ENCODE data around the gene RIOX2. TPM values are rescaled to one million over a fixed set of nuclear protein-coding genes. Genes with fewer than 3 reads are reported as not detected.

Gene RIOX2
- total RNA-seq, 1 donor from 2014 or later, result 9.5 TPM

DNA sequence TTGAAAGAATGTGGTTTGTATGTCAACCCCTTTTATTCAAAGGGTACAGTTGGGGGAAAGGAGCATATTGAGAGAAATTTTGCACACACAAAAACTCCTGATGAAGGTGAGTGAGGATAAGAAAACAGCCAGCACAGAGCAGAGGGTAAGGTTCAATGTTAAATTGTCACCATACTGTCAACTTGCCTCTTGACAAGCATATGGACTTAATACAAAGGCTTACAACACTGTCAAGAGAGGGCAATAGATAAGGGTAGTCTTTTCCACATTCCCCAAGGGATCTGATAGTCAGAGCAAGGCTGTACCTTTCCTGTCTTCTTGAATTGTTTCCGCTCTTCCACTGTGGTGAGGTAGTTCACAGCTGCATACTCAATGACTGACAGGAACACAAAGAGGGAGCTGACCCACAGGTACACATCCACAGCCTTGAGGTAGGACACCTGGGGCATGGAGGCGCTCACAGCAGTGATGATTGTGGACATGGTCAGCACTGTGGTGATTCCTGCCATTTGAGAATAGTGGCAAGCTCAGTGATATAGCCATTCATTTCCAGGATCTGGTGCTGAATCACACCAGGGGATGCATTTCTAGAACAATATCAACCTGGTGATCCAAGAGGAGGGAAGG, 20.4 kb upstream of the RIOX2 start:
- ATAC-seq (ENCODE audit: poor library complexity) (no peak), DNase-seq (no peak)
- intact Hi-C loops (cut with DNase I), result no loop called here

DNA sequence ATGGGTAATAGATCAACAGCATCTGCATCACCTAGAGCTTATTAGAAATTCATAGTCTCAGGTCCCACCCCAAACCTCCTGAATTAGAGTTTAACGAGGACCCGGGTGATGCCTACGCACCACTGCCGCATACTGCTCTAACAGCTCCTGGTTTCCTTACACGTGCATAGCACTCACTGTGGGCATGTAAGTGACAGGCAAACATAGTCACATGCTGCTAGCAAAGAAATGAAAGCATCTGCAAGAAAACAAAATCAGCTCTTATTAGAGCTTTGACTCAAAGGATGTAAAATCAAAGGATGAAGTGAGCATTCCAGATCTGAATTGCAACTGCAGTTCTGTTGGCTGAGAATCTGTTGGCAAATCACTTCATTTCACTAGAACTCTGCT, 19.1 kb upstream of the RIOX2 start:
- no peak for ATAC-seq (ENCODE audit: poor library complexity)
- intact Hi-C loops (cut with DNase I), result no loop called here
- DNase-seq, result no peak

DNA sequence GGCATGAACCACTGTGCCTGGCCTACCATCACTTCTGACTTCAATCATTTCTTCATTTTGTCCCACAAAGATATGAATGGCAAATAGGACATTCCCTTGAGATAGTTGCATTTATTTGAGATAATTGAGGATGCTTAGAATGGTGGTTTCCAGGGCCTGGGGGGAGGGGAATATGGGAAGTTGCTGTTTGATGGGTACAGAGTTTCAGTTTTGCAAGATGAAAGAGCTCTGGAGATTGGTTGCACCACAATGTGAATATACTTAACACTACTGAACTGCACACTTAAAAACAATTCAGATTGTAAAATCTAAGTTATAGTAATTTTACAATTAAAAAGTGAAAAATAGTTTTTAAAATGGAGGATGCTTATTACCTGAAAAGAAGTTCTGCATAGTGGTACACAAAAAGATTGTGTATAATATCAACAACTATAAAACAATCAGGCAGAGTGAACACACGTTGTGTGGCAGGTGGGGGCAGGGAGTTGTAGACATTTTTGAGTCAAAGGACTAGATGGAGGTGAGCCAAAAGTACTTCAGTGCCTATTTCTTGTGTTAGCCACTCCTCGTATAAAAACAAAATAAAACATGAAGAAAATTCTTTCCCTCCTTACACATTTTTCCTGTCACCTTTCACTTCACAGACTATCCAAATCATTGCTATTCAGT, 18.5 kb upstream of the RIOX2 start:
- intact Hi-C loops (cut with DNase I), result no loop called here
- ATAC-seq (ENCODE audit: poor library complexity) (no peak), DNase-seq (no peak)

DNA sequence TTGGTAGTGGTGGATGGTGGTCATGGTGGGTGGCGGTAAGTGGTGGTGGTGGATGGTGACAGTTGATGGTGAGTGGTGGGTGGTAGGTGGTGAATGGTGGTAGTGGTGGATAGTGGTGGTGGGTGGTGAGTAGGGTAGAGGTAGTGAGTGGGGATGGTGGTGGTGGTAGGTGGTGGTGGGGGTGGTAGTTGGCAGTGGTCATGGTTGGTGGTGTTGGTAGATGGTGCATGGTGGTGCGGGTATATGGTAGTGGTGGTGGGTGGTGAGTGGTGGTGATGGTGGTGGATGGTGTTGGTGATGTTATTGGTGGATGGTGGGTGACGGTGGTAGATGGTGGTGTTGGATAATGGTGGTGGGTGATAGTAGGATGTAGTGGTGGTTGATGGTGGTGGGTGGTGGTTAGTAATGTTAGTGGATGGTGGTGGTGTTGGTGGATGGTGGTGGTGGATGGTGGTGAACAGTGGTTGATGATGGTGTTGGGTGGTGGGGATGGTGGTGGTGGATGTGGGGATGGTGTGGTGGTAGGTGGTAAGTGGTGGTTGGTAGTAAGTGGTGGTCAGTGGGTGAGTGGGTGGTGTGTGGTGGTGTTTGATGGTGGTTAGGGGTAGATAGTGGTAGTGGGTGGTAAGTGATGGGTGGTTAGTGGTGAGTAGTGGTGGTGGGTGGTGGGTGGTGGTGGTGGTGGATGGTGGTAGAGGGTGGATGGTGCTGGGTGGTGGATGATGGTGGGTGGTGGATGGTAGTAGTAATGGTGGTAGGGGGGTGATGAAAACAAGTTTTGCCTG, 16.7 kb upstream of the RIOX2 start:
- intact Hi-C loops (cut with DNase I), result no loop called here

DNA sequence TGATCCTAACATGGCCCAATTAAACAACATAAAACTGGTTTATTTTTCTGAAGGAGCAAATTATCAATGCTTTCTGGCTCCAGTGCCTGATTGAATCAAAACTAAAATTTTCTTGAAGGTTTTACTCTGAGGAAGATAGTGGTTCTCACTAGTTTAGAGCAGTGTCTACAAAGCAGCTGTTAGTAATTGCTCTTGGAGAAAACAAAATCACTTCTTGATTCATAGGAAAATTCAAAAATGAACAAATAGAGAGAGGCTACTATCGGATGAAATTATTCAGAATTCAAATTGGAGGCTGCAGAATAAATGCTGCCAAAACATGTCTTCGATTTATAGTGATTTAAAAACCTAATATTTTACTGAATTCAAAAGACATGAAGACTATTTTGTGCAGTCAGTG, 15.1 kb upstream of the RIOX2 start:
- ATAC-seq (ENCODE audit: poor library complexity), result no peak
- intact Hi-C loops (cut with DNase I), result no loop called here
- no peak for DNase-seq

More for the DNA sequence above, 16.7 kb upstream of the RIOX2 start:
- DNase-seq, result no peak
- ATAC-seq (ENCODE audit: poor library complexity), result no peak

DNA sequence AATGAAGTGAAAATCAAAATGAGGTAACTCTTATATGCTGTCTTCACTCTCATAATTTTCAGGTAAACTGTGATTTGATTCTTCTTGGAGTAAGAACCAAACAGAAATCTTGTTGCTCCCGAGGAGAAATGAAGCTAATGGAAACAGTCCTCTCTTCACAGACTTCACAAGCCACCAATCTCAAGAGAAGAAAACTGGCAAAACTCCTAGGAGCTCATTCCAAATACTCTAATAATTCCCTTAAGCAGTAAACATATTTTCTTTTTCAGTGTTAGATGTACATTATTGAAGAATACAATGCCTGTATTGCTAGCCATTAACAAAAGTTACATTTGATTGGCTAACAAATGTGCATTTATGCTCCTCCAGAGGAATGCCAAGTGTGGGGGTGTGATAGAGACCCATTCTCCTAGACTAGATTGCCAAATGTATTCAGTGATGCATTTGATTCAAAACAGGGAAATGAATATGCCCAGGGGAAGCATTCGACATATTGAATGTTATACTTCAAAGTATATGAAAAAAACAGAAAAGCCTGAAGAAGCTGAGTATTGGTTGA, 11.8 kb upstream of the RIOX2 start:
- no peak for ATAC-seq (ENCODE audit: poor library complexity)
- intact Hi-C loops (cut with DNase I), result no loop called here
- DNase-seq, result no peak

DNA sequence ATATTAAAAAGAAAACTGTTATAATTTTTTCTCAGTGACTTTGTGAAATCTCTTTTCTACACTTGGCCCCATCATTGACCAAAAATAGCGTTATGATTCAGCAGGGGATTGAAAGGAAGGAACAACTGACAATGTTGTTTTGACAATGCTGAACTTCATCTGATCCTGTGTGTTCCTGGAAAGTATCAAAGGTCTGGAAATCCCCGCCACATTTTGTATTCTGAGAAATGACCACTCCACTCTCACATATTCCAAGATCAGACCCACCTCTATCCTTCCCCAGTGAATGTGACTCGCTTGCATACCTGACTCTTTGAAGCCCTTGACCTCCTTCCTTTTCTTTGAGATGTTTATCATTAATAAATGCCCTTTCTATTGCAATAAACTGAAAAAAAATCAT, 9.7 kb upstream of the RIOX2 start:
- peak; percentile 17 for ATAC-seq (ENCODE audit: poor library complexity)
- DNase-seq, result no peak
- intact Hi-C loops (cut with DNase I), result no loop called here

DNA sequence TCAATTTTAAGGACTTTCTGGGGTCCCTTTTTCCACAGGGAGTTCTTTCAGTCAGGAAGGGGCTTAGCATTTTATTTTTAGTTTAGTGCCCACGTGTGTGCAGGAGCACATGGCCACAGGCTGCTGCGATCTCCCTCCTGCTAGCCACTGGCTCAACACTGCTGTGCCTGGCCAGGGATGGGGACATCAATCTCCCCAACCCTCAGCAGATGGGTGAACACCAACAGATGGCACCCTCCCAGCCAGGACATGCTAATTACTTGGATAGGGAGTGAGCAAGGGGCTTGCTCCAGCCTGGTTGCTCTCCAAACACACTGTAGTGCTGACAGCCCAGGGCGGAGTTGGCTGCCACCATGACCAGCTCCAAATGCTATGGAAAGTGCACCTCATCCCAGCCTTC, 7.4 kb upstream of the RIOX2 start:
- peak; percentile 63 for DNase-seq

DNA sequence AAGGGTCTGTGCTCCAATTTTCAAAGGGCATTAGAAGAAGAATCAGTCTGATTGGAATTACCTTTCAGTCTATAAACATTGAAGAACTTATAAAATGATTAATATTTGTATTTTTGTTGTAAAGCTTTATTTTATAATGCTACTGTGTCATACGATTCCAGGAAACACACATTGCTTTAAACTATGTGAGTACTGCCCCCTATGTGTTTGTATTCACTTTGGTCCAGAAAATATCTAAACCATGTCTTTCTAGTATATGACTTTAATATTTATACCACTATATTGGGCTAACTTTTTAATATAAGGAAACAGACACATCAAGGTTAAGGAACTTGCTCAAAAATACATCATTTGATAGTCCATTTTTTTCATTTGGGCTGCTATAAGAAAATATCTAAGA, 3.2 kb upstream of the RIOX2 start:
- intact Hi-C loops (cut with DNase I), result no loop called here
- DNase-seq (no peak), ATAC-seq (ENCODE audit: poor library complexity) (no peak)

More for the DNA sequence above, 7.4 kb upstream of the RIOX2 start:
- ATAC-seq (ENCODE audit: poor library complexity), result peak; percentile 85
- intact Hi-C loops (cut with DNase I), result no loop called here

DNA sequence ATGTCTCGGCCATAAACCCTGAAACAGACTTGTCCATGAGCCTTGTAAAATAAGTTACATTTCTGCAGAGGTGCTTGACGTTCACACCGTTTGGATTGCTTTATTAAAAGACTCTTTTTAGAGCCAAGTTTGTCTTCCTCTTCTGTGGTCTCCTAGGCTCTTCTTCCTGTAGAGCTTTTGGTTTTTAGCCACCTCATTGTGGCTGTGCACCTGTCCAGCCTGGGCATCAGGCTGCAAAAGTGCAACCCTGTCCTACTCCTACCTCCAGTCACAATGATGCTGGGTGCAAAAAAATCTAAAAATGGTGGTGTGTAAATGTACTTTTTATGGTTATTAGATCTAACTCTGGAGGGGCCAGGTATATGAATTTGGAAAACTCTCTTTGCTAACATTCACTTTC, 2.8 kb upstream of the RIOX2 start:
- DNase-seq (no peak), ATAC-seq (ENCODE audit: poor library complexity) (no peak)
- intact Hi-C loops (cut with DNase I), result no loop called here

DNA sequence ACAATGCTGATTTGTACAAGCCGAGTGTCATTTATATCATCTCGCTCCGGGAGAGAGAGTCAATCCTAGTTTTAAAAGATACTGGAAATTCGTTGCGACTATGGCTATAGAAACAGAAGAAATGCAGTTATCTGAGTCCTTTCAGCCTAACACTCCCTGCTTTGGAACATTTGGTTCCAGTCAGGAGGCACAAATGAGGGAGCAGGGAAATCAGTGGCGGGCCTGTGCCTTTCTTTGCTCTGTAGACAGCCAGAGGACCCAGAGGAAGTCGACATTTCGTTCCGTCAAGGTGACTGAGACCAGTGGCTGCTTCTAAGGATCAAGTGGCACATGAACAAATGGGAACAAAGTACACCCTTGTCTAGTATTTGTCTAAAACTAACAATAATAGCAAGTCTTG, 745 bp upstream of the RIOX2 start:
- DNase-seq (no peak), ATAC-seq (ENCODE audit: poor library complexity) (no peak)
- intact Hi-C loops (cut with DNase I), result no loop called here

DNA sequence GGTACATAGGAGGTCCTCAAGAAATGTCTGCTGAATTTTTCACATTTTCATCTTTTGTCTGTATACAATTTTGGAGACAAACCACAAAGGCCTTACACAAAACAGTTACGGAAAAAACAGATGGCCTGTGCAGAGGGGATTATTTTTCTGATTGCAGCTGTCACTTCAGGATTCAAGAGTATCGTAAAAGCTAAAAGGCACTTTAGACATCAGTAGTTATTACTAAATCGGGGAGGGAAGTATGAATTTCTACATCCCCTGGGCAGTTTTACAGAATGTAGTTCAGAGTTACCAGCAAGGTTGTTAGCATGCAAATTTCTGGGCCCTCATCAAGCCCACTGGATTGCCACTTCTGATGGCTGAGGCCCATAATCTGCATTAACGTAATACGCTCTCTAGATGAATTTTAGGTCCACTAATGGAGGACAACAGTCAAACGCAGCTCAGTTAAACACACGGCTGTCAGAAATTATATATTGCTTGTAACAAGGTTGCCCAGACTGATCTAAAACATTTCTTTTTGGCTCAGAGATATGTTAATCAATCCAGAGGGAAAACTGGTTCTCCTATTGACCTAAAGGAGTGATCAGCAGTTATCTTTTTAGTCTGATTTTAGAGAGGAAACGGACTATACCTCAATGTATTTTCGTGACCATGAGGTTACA, 1.1 kb downstream of the RIOX2 start:
- ATAC-seq (ENCODE audit: poor library complexity) (no peak), DNase-seq (no peak)
- intact Hi-C loops (cut with DNase I), result no loop called here

DNA sequence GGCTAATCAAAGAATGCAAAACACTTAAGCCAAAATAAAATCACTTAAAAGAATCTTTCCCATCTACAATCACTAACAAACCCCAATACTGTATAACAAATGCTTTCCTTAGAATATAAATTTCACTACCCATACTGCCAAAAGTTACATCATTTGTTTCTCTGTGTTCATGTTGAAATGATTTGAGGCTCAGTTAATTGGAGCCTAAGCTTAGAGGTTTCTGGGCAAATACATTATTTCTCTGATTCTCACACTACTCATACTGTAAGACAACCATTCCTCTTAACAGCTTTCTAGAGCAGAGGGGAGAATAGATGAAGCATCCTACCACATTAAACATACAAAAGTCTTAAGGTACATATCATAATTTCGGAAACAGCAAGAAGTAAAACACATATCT, 2.1 kb downstream of the RIOX2 start:
- intact Hi-C loops (cut with DNase I), result no loop called here

DNA sequence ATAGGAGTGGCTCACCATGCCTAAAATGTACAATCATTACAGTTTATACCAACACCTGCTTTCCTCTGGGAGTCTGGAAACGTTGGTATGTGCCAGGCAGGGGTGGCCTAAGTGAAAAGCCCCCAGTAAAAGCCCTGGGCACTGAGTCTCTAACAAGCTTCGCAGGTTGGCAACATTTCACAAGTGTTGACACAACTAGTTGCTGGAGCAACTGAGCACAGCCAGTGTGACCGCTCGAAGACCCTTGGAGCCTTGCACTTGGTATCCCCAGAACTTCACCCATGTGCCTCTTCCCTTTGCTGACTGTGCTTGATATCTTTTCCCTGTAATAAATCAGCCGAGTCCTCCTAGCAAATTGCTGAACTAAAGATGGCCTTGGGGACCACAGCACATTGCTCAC, 2.7 kb downstream of the RIOX2 start:
- ATAC-seq (ENCODE audit: poor library complexity) (no peak), DNase-seq (no peak)
- intact Hi-C loops (cut with DNase I), result no loop called here

More for the DNA sequence above, 2.1 kb downstream of the RIOX2 start:
- DNase-seq (no peak), ATAC-seq (ENCODE audit: poor library complexity) (no peak)

DNA sequence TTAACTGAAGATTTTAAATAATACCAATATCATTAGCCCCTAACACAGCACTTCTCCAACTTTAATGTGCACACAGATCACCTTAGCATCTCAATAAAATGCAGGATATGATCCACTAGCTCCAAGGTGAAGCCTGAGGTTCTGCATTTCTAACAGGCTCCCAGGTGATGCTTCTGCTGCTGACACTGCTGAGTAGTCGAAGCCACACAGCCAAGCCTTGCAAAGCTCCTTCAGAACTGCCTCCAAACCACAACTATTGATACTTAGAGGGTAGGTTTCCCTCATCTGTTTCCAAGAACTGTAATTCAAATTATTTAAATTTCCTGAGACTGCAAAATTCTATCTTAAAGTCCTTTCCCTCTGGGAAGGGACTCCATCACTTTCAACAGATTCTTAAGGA, 3.9 kb downstream of the RIOX2 start:
- intact Hi-C loops (cut with DNase I), result no loop called here
- ATAC-seq (ENCODE audit: poor library complexity) (no peak), DNase-seq (no peak)

DNA sequence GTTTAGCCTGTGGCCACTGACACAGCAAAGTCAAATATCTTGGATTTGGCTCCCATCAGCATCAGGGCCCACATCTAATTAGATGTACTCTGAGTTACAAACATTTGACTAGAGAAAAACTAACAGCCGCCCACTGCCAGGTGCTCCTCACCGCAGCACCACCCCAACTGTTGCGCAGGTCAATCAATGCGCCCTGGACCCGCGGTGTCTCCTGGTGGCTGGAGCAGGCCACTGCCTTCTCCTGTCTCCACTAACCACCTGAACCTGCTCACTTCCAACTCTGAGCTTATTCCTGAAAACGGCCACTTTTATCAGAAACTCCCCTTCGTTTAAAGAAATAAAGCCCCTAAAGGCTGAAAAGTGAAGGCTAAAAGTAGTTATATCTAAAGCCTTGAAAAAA, 4.3 kb downstream of the RIOX2 start:
- intact Hi-C loops (cut with DNase I), result no loop called here
- no peak for ATAC-seq (ENCODE audit: poor library complexity)
- no peak for DNase-seq

DNA sequence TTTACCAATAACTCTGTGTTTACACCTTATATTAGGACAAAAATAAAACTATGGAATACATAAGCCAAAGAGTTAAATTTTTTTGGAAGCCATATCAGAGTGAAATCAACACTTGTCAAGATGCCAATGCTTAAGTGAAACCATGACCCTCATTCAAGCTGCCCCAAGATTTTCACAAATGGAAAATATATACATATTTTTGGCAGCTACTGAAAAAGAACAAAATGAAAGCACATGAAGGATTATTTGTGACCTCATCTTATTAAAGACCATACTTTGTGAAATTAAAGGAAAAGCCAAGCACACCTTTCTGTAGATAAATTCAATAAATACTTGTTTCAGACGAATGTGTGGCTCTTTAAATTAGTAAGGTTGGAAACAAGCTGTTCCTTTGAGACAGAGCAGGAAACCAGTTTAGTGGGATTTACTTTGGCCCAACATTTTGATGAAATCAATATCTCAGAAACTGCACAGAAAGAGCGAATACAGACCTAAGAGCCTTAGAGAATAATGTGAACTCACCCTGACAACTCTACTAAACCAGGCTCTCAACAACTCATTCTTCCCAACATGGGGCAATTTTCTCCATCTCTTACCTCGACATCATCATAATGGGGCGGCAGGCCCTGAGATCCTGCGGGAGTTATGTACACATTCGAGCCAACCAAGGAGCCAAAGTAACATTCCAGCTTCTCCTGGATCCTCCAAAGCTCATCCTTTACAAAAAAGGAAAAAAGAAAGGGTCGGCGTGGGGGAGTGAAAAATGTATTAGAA, 11.1 kb downstream of the RIOX2 start:
- no peak for DNase-seq
- intact Hi-C loops (cut with DNase I), result no loop called here
- no peak for ATAC-seq (ENCODE audit: poor library complexity)

DNA sequence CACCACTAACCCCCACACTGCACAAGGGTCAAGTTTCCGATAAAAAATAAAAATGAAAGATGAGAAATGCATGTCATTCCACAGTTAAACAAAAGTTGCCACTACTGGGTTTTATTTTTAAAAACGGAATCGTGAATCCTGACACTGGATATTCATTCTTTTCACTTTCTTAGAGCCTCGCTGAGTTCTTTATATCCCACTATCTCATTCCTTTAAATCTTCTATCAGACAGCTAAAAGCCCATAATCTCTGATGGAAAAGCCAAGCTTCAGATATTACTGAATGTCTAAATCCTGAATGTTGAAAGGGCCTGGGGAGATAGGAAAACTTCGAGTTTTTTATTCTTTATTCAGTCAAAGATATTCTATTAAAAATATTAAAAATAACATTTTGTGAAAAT, 11.7 kb downstream of the RIOX2 start:
- DNase-seq, result no peak
- intact Hi-C loops (cut with DNase I), result no loop called here
- no peak for ATAC-seq (ENCODE audit: poor library complexity)

DNA sequence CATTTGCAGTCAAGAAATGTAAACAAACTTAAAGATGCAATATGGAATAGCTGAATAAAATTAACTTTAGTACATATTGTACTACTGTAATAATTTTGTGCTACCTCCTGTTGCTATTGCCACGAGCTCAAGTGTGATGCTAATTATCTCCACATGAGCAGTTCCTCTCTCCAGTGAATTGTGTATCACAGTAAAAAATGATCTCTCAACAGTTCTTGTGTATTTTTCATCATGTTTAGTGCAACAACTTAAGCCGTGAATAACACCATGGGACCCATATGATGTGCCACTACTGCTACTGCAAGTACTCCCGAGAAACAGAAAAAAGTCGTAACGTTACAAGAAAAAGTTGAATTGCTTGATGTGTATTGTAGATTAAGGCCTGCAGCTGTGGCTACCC, 12.4 kb downstream of the RIOX2 start:
- no peak for ATAC-seq (ENCODE audit: poor library complexity)
- intact Hi-C loops (cut with DNase I), result no loop called here
- DNase-seq, result no peak

Data from Right ventricle myocardium superior (tissue), 1 donor.